HG02943 (cell line): ENCODE results near the gene IGF2BP2.
"Not testable (repeated sequence)": the region's sequence is repeated elsewhere in the genome, so short reads cannot be mapped to it uniquely, and the experiment has no call there.

Experiments
- ATAC-seq: cut with Tn5 transposase; IDR thresholded peaks from one replicate; pipeline ENCODE4 v1.9.1; 2021; ENCODE audit warnings: mild to moderate bottlenecking, low read depth, moderate library complexity; ENCODE audit not compliant: unreplicated experiment

Gene IGF2BP2

GRCh38 chr3:185768578-185768982 lies 56.3 kb downstream of the IGF2BP2 start:
- ATAC-seq = not testable (repeated sequence)

- no peak for ATAC-seq
These were observed 57.7 kb downstream of the IGF2BP2 start for GRCh38 chr3:185767002-185767688.

- no peak for ATAC-seq
These were observed 58.4 kb downstream of the IGF2BP2 start for GRCh38 chr3:185766329-185767001.

DNA sequence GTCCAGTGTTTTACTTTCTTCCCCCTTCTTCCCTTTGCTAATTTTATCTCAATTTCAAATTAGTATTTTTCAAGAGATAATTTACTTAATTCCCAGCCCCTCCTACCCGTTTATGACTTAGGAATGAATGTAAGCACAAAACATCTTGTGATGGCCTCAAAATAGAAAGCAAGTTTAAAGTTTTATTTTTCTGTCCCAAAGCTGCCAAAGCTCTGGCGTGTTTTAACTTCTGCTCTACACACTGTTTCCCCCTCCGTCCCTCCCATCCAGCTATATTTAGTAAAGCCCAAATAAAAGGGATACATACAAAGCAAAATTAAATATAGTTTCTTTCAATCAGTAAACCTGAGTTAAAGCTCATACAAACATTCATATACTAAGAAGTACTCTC lies 59.9 kb downstream of the IGF2BP2 start:
- no peak for ATAC-seq

GRCh38 chr3:185764163-185764979 lies 60.5 kb downstream of the IGF2BP2 start:
- no peak for ATAC-seq

- no peak for ATAC-seq
These were observed 61.4 kb downstream of the IGF2BP2 start for GRCh38 chr3:185763347-185764005.

- ATAC-seq = no peak
These were observed 64.3 kb downstream of the IGF2BP2 start for GRCh38 chr3:185760550-185760949.

- no peak for ATAC-seq
These were observed 64.8 kb downstream of the IGF2BP2 start for GRCh38 chr3:185760088-185760487.

- ATAC-seq = no peak
These were observed 65.3 kb downstream of the IGF2BP2 start for GRCh38 chr3:185759512-185759911.

- ATAC-seq = no peak
These were observed 65.9 kb downstream of the IGF2BP2 start for GRCh38 chr3:185758912-185759311.

GRCh38 chr3:185757176-185757575 lies 67.7 kb downstream of the IGF2BP2 start:
- no peak for ATAC-seq

DNA sequence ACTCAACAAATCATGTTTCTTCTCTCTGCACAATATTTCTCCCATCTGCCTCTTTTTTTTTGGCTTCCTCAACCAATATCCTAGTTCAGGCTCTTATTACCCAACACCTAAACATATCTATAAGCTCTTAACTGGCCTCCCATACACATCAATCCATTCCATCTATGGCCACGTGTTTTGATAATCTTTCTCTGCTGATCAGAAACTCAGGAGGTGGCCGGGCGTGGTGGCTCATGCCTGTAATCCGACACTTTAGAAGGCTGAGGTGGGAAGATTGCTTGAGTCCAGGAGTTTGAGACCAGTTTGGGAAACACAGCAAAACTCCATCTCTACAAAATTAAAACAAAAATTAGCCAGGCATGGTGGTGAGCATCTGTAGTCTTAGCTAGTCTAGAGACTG lies 68.4 kb downstream of the IGF2BP2 start:
- no peak for ATAC-seq

DNA sequence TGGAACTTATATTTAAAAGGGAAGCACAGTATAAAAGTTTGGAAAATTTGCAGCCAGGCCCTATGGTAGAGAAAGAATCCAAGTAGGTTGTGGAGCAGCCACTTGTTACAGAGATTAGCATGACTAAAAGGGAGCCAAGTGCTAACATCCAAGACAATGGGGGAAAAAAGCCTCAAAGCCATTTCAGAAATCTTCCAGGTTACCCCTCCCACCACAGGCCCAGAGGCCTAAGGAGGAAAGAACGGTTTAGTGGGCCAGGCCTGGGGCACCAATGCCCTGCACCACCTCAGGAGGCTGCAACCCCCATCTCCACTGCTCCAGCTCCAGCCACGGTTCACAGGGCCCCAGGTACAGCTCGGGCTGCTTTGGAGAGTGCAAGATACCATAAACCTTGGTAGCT lies 69.9 kb downstream of the IGF2BP2 start:
- ATAC-seq = no peak

DNA sequence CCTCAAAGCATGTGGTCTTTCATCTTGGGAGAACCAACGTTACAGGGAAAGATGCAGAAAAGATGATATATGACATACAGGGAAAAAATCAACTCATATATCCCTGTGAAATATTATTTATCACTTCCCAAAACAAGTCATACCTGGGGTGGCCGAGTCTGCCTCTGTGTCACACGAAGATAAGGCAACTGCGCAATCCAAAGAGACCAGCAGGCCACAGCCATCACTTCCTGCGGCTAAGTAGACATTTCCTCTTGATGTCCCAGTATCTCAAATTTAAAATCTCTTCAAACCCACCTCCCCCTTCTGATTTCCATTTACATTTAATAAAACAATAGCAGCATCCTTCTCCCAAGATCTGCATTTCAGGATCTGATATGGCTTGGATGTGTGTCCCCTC lies 71.5 kb downstream of the IGF2BP2 start:
- ATAC-seq = no peak

DNA sequence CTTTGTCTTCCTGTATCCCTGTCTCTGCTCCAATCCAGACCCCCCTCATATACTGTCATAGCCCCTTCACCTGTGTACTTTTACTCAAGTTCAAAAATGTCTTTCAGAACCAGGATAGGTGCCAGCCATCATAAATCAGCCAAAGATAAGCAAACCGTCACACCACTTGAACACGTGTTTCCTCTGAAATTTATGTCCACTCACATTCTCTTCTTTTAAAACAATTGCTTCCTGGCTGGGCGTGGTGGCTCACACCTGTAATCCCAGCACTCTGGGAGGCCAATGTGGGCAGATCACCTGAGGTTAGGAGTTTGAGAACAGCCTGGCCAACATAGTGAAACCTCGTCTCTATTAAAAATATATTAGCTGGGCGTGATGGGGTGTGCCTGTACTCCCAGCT lies 74.1 kb downstream of the IGF2BP2 start:
- ATAC-seq = no peak

DNA sequence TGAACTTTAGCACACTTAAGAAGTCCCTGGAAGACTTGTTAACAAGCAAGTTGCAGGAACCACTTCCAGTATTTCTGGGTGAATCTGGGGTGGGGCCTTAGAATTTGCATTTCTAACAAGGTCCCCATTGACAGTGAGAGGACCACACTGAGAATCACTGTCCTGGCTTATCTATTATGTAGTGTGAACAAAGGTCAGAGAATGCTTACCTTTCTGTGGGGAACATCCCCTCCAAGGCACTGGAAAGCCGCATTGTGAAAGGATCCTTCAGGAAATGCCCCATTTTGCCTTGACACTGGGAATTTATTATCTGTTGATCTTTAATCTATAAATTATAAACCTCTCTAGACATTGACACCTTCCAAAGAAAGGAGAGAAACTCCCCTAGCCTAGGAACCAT lies 74.8 kb downstream of the IGF2BP2 start:
- no peak for ATAC-seq

DNA sequence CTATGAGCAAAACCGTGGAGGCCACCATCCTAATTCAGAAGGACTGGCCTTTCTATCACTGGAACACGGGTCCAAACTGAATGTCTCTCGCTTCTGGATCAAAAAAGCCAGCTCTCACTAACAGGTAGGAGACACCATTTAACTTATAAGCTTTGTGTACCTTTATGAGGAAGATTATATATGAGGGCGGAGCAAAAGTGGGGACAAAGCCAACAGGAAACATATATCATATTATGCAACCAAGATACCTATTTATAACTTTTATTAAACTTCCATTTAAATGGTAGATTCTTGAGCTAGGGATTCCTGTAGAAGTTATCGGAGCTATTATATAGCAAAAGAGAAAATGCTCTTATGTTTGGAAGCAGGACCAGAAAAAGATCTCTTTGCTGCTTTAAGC lies 78.4 kb downstream of the IGF2BP2 start:
- ATAC-seq = no peak

- ATAC-seq = no peak
These were observed 79.6 kb downstream of the IGF2BP2 start for GRCh38 chr3:185744997-185745843.

DNA sequence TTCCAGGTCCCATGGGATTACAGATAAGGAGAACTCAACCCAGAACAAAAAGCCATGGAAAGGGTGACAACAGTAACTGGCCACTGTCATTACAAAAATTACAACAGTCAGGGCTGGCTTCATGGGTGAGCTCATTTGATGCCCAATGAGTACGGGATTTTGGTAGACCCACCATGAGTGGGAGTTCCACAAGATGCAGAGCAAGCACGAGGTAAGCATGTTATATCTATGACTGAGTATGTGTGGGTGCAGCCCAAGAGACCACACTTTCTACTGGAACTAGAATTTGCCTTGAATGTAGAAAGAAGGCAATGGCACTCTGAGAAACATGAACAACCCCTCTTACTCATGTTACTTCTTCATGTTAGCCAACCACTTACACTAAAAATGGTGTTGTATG lies 83.3 kb downstream of the IGF2BP2 start:
- ATAC-seq = no peak

- no peak for ATAC-seq
These were observed 84.7 kb downstream of the IGF2BP2 start for GRCh38 chr3:185740133-185740532.
